ENCODE results near the gene DCLRE1B. TPM values are rescaled to one million over a fixed set of nuclear protein-coding genes. Genes with fewer than 3 reads are reported as not detected.

Gene DCLRE1B
- total RNA-seq, 1 donor from 2014 or later, result 2.1 TPM

DNA sequence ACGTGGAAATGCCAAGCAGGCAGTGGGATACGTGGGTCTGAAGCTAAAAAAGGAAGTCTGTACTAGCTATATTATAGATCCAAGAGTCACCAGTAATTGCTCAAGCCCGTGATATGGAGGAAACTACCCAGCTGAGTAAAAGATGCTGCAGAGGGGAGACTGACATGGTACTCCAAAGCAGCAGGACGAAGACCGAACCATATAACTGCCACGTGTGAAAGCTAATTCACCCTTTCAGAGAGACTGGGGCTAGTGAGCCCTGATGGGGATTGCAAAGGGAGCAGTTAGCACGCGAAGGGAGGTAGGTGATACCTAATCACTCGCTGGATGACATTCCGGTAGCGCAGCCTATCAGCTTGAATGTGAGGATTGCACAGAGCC lies 843 bp upstream of the DCLRE1B start:
- Histone ChIP-seq H3K4me1 (peaks cover 42% of the 10 kb centered on the region), H3K27ac (replicated peaks) (peak overlapping the region; percentile 93), H3K4me3 (peak overlapping the region; percentile 71), H3K27me3 (ENCODE audit: low read depth) (no peaks in the 10 kb centered on the region), H3K9me3 (replicated peaks) (no peaks in the 10 kb centered on the region), H3K36me3 (peaks cover 51% of the 10 kb centered on the region)
- no peak for DNase-seq
- intact Hi-C loops (cut with micrococcal nuclease), result loop anchor here (2.0 kb wide), 1 partner anchor 27 kb away; no protein-coding TSS in a partner anchor
- TF ChIP-seq, protein P1, sequence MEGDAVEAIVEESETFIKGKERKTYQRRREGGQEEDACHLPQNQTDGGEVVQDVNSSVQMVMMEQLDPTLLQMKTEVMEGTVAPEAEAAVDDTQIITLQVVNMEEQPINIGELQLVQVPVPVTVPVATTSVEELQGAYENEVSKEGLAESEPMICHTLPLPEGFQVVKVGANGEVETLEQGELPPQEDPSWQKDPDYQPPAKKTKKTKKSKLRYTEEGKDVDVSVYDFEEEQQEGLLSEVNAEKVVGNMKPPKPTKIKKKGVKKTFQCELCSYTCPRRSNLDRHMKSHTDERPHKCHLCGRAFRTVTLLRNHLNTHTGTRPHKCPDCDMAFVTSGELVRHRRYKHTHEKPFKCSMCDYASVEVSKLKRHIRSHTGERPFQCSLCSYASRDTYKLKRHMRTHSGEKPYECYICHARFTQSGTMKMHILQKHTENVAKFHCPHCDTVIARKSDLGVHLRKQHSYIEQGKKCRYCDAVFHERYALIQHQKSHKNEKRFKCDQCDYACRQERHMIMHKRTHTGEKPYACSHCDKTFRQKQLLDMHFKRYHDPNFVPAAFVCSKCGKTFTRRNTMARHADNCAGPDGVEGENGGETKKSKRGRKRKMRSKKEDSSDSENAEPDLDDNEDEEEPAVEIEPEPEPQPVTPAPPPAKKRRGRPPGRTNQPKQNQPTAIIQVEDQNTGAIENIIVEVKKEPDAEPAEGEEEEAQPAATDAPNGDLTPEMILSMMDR (IDR thresholded peaks at IDR 0.05; ENCODE audit: borderline replicate concordance), result no peak

DNA sequence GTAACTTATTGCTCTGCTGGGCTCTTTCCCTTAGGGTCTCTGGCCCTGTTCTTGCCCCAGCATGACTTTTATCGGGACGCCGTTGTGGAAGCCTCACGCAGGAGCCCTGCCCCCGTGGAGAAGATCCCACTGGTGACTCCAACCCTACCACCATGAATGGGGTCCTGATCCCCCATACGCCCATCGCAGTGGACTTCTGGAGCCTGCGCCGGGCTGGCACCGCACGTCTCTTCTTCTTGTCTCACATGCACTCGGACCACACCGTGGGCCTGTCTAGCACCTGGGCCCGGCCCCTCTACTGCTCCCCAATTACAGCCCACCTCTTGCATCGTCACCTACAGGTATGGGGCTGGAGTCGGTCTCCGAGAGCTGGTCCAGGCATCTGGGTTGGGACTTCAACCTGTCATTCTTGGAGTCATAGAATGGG lies 322 bp downstream of the DCLRE1B start:
- Histone ChIP-seq H3K27ac (replicated peaks) (peak overlapping the region; percentile 93), H3K9me3 (replicated peaks) (no peaks in the 10 kb centered on the region), H3K4me3 (peak overlapping the region; percentile 71), H3K27me3 (ENCODE audit: low read depth) (no peaks in the 10 kb centered on the region), H3K36me3 (peaks cover 48% of the 10 kb centered on the region), H3K4me1 (peaks cover 38% of the 10 kb centered on the region)
- peak; percentile 22 for DNase-seq
- TF ChIP-seq, protein P1 (IDR thresholded peaks at IDR 0.05; ENCODE audit: borderline replicate concordance), result no peak
- intact Hi-C loops (cut with micrococcal nuclease), result loop anchor here (2.0 kb wide), 1 partner anchor 25 kb away; no protein-coding TSS in a partner anchor

DNA sequence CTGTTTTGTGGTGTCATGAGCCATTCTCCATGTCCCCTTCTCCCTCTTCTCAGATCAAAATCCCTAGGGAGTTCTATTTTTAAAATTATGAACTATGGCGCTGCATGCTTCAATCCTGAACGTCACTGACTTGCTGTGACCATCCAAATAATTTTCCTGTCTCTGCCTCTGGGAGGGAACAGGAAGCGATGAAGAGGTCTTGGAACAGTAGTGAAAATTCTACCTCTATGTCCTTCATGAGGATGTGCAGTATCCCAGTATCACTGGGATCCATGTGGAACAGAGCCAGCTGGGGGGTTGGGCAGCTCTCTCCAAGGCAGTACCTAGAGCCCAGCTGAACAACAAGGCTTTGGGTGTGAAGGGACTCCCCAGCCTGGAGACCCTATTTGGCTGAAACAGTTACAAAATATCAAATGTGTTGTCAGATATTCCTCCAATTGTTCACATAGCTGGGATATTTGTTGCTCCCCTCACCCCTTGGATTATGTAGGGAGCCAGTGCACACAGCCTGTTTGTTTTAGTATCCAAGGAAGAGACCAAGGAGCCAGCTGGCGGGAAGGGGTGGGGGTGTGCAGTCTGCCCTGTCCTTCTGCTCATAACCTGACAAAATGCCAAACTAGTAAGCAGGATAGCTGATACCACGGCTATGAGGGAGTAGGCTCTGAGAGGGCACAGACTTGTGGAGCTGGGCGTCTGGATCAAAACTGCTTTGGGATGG lies 7.6 kb downstream of the DCLRE1B start:
- H3K36me3 ChIP-seq, result peaks cover 39% of the 10 kb centered on the region
- TF ChIP-seq, protein P1 (IDR thresholded peaks at IDR 0.05; ENCODE audit: borderline replicate concordance), result no peak
- H3K4me3 ChIP-seq, result peak overlapping the region; percentile 4
- H3K27me3 ChIP-seq (ENCODE audit: low read depth), result no peaks in the 10 kb centered on the region
- peak overlapping the region; percentile 84 for H3K27ac ChIP-seq (replicated peaks)
- intact Hi-C loops (cut with micrococcal nuclease), result no loop called here
- H3K4me1 ChIP-seq, result peaks cover 19% of the 10 kb centered on the region
- no peaks in the 10 kb centered on the region for H3K9me3 ChIP-seq (replicated peaks)
- peak; percentile 43 for DNase-seq

DNA sequence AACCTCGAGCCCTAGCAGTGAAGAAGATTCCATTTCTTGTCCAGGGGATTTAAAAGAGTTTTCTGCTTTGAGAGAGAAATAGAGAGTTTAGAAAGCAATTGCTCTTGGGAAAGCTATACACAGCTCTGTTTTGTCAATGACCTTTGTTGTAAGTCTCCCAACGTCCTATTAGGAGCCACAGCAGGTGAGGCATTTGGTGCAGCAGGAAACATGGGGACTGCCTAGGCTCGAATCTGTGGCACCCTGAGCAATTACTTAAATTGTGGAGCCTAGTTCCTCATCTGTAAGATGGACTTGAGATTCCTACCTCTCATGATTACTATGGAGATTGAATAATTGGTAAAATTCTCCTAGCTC lies 8.2 kb downstream of the DCLRE1B start:
- Histone ChIP-seq H3K9me3 (replicated peaks) (no peaks in the 10 kb centered on the region), H3K27me3 (ENCODE audit: low read depth) (no peaks in the 10 kb centered on the region), H3K4me3 (peak overlapping the region; percentile 4), H3K36me3 (peaks cover 34% of the 10 kb centered on the region), H3K4me1 (peaks cover 19% of the 10 kb centered on the region), H3K27ac (replicated peaks) (peak overlapping the region; percentile 84)
- TF ChIP-seq, protein P1 (IDR thresholded peaks at IDR 0.05; ENCODE audit: borderline replicate concordance), result no peak
- DNase-seq, result no peak
- intact Hi-C loops (cut with micrococcal nuclease), result no loop called here

DNA sequence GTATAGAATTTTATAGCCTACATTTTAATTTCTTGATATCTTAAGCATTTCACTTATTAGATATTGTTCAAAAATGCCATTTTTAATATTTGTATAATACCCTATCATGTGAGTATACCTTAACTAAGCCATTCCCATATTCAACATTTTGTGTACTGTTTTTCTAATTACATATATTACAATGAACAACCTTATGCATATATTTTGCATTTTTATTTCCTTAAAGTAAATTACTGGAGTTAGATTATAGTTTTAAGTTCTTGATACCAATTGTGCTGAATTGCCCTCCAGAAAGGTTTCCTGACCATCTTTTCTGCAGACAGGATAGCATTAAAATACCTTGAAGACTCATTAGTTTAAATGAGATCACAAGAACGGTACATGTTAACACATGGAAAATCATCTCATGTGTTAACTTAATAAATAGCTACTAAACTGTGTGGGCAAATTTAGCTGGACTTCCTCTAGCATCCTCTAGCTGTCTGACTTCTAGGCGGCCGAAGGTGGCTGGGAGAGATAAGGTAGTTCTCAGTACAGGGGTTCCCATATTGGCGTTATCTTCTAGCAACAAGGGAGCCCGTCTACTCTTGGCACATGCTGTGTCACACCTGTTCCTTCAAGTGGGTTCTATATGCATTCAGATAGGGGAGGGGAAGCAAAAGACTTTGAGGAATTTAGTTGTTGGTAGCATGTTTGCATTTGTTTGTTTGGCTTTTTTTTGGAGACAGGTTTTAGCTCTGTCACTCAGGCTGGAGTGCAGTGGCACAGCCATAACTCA lies 8.9 kb downstream of the DCLRE1B start:
- H3K9me3 ChIP-seq (replicated peaks), result no peaks in the 10 kb centered on the region
- H3K36me3 ChIP-seq, result peaks cover 26% of the 10 kb centered on the region
- no peaks in the 10 kb centered on the region for H3K27me3 ChIP-seq (ENCODE audit: low read depth)
- H3K4me3 ChIP-seq, result no peak overlapping the region
- intact Hi-C loops (cut with micrococcal nuclease), result no loop called here
- no peak for DNase-seq
- peaks cover 19% of the 10 kb centered on the region for H3K4me1 ChIP-seq
- TF ChIP-seq, protein P1 (IDR thresholded peaks at IDR 0.05; ENCODE audit: borderline replicate concordance), result no peak
- peak overlapping the region; percentile 84 for H3K27ac ChIP-seq (replicated peaks)
